H9 (cell line): Measurements from ENCODE around the gene TMTC3. TPM values are rescaled to one million over a fixed set of nuclear protein-coding genes. Genes with fewer than 3 reads are reported as not detected.

ENCODE experiments used
- DNase-seq: peaks from one replicate; pipeline ENCODE4 v3.0.0-alpha.2; 2017
- H2AFZ ChIP-seq: one replicate; pipeline ENCODE4 v1.6.1; 2013; ENCODE audit warnings: mild to moderate bottlenecking, low read length, control low read depth, moderate library complexity
- H2AK5ac ChIP-seq: 2 replicates; pipeline ENCODE4 v1.6.1; 2013; ENCODE audit warnings: low read length, control low read depth, mixed read lengths; ENCODE audit not compliant: insufficient read length
- H2BK120ac ChIP-seq: one replicate; pipeline ENCODE4 v1.6.1; 2013; ENCODE audit warnings: low read depth, mild to moderate bottlenecking, low read length, control low read depth, inconsistent platforms; ENCODE audit not compliant: poor library complexity, severe bottlenecking
- H2BK12ac ChIP-seq: 2 replicates; pipeline ENCODE4 v1.6.1; 2013; ENCODE audit warnings: low read length, control low read depth, mixed read lengths, low read depth; ENCODE audit not compliant: insufficient read length
- H2BK15ac ChIP-seq: 2 replicates; pipeline ENCODE4 v1.6.1; 2013; ENCODE audit warnings: low read depth, low read length, control low read depth
- H2BK20ac ChIP-seq: one replicate; pipeline ENCODE4 v1.6.1; 2013; ENCODE audit warnings: low read depth, mild to moderate bottlenecking, low read length, control low read depth, inconsistent platforms; ENCODE audit not compliant: poor library complexity, severe bottlenecking
- H2BK5ac ChIP-seq: 2 replicates; pipeline ENCODE4 v1.6.1; 2013; ENCODE audit warnings: low read length, control low read depth, mixed read lengths; ENCODE audit not compliant: insufficient read length
- H3K14ac ChIP-seq: 2 replicates; pipeline ENCODE4 v1.6.1; 2013; ENCODE audit warnings: low read length, control low read depth; ENCODE audit not compliant: insufficient read depth
- H3K18ac ChIP-seq: 2 replicates; pipeline ENCODE4 v1.6.1; 2013; ENCODE audit warnings: low read depth, mild to moderate bottlenecking, mixed read lengths, low read length, control low read depth; ENCODE audit not compliant: insufficient read length
- H3K23ac ChIP-seq: 2 replicates; pipeline ENCODE4 v1.6.1; 2013; ENCODE audit warnings: low read length, control low read depth, mixed read lengths, low read depth; ENCODE audit not compliant: insufficient read length
- H3K23me2 ChIP-seq: 2 replicates; pipeline ENCODE4 v1.6.1; 2013; ENCODE audit warnings: low read depth, mild to moderate bottlenecking, mixed read lengths, low read length, control low read depth; ENCODE audit not compliant: insufficient read length, poor library complexity, severe bottlenecking
- H3K27ac ChIP-seq: 2 replicates; pipeline ENCODE4 v1.5.1; 2013; ENCODE audit warnings: low read length, control low read depth, mixed read lengths, low read depth; ENCODE audit not compliant: insufficient read length
- H3K27me3 ChIP-seq: 2 replicates; pipeline ENCODE4 v1.6.1; 2013; ENCODE audit warnings: low read length, control low read depth, inconsistent platforms; ENCODE audit not compliant: insufficient read depth
- H3K4ac ChIP-seq: 2 replicates; pipeline ENCODE4 v1.6.1; 2013; ENCODE audit warnings: low read depth, mild to moderate bottlenecking, control low read depth, inconsistent platforms, low read length, moderate library complexity
- H3K4me1 ChIP-seq: 2 replicates; pipeline ENCODE4 v1.6.1; 2013; ENCODE audit warnings: low read length, control low read depth, inconsistent platforms; ENCODE audit not compliant: insufficient read depth
- H3K4me2 ChIP-seq: 2 replicates; pipeline ENCODE4 v1.6.1; 2013; ENCODE audit warnings: low read length, control low read depth, mixed read lengths; ENCODE audit not compliant: insufficient read length, insufficient read depth
- H3K56ac ChIP-seq: 2 replicates; pipeline ENCODE4 v1.6.1; 2013; ENCODE audit warnings: low read depth, mild to moderate bottlenecking, mixed read lengths, low read length, control low read depth; ENCODE audit not compliant: insufficient read length
- H3K79me1 ChIP-seq: 2 replicates; pipeline ENCODE4 v1.6.1; 2013; ENCODE audit warnings: low read depth, mild to moderate bottlenecking, moderate library complexity, low read length, control low read depth, inconsistent platforms; ENCODE audit not compliant: insufficient read depth, poor library complexity, severe bottlenecking
- H3K79me2 ChIP-seq: 2 replicates; pipeline ENCODE4 v1.6.1; 2013; ENCODE audit warnings: low read length, control low read depth, inconsistent platforms; ENCODE audit not compliant: insufficient read depth
- H3K9ac ChIP-seq: 2 replicates; pipeline ENCODE4 v1.6.1; 2013; ENCODE audit warnings: low read length, control low read depth, mixed read lengths; ENCODE audit not compliant: insufficient read length; ENCODE audit errors: extremely low read depth
- H3K9me3 ChIP-seq: one replicate; pipeline ENCODE4 v1.6.1; 2013; ENCODE audit warnings: low read depth, low read length, inconsistent platforms; ENCODE audit not compliant: control insufficient read depth
- H3T11ph ChIP-seq: one replicate; pipeline ENCODE4 v1.6.1; 2013; ENCODE audit warnings: mild to moderate bottlenecking, low read length, control low read depth, inconsistent platforms
- H4K20me1 ChIP-seq: one replicate; pipeline ENCODE4 v1.6.1; 2013; ENCODE audit not compliant: control insufficient read depth, insufficient read length, insufficient read depth
- H4K5ac ChIP-seq: 2 replicates; pipeline ENCODE4 v1.6.1; 2013; ENCODE audit warnings: low read depth, mild to moderate bottlenecking, mixed read lengths, low read length, control low read depth; ENCODE audit not compliant: insufficient read length
- H4K8ac ChIP-seq: replicated peaks from 2 replicates; pipeline ENCODE4 v1.6.1; 2013; ENCODE audit warnings: low read length, control low read depth, mixed read lengths, low read depth; ENCODE audit not compliant: insufficient read length
- H4K91ac ChIP-seq: 2 replicates; pipeline ENCODE4 v1.6.1; 2013; ENCODE audit warnings: low read depth, mild to moderate bottlenecking, moderate library complexity, mixed read lengths, low read length, control low read depth; ENCODE audit not compliant: insufficient read length
- H3K27ac Mint-ChIP-seq, 3 experiments: 2 replicates in 2 of 3; 3 replicates in 1 of 3; pipeline ENCODE4 v1.8.0; 2020 to 2021; ENCODE audit warnings: mixed read lengths in 3 of 3, mild to moderate bottlenecking in 1 of 3, moderate library complexity in 1 of 3
- H3K27me3 Mint-ChIP-seq: 2 replicates; pipeline ENCODE4 v1.8.0; 2021; ENCODE audit warnings: low read depth, mild to moderate bottlenecking, moderate library complexity, mixed read lengths
- H3K36me3 Mint-ChIP-seq, 3 experiments: 2 replicates in 2 of 3; 3 replicates in 1 of 3; pipeline ENCODE4 v1.8.0; 2020 to 2021; ENCODE audit warnings: low read depth in 3 of 3, mixed read lengths in 3 of 3; ENCODE audit not compliant: insufficient read depth in 1 of 3
- H3K4me1 Mint-ChIP-seq, 2 experiments: 2 replicates each; pipeline ENCODE4 v1.8.0; 2020; ENCODE audit warnings: mixed read lengths in 2 of 2
- H3K4me3 Mint-ChIP-seq, 2 experiments: 2 replicates in 1 of 2; 3 replicates in 1 of 2; pipeline ENCODE4 v1.8.0; 2020 to 2021; ENCODE audit warnings: mild to moderate bottlenecking in 2 of 2, mixed read lengths in 2 of 2, moderate library complexity in 1 of 2
- H3K9me3 Mint-ChIP-seq, 2 experiments: 2 replicates in 1 of 2; 3 replicates in 1 of 2; pipeline ENCODE4 v1.8.0; 2020; ENCODE audit warnings: mild to moderate bottlenecking in 2 of 2, mixed read lengths in 2 of 2, moderate library complexity in 1 of 2
- WGBS: extraction: QIAGEN DNeasy Blood & Tissue Kit; methylation state at CpG from one replicate; pipeline ENCODE4 v1.1.7; 2013; ENCODE audit warnings: missing lambda C conversion rate, low lambda C conversion rate, mixed read lengths; ENCODE audit not compliant: insufficient read length; ENCODE audit errors: extremely low coverage; 5-methylcytosine and 5-hydroxymethylcytosine counted together
- total RNA-seq: library from RNA; stranded (reverse); gene quantifications from 2 replicates; pipeline ENCODE4 v1.2.1, GENCODE V29; 2021
- TF ChIP-seq, protein P1 (sequence below): fragments of 200-600 bp; sonication (generic); conservative IDR thresholded peaks from 3 replicates; pipeline ENCODE4 v1.8.0; 2021; ENCODE audit warnings: antibody characterized with exemption, mild to moderate bottlenecking

Gene TMTC3
- total RNA-seq, 1 experiment from 2014 or later: 37.7 TPM

GRCh38 chr12:88185279-88185678 is 43.2 kb downstream of the TMTC3 start:
- Histone ChIP-seq H3T11ph (no peak overlapping the region), H2BK120ac (no peak overlapping the region), H4K8ac (no peak overlapping the region), H3K56ac (no peak overlapping the region), H3K18ac (no peak overlapping the region), H3K79me2 (no peaks in the 10 kb centered on the region), H3K4ac (no peak overlapping the region), H2BK15ac (no peak overlapping the region), H2BK12ac (no peak overlapping the region), H4K5ac (no peak overlapping the region), H3K23ac (no peak overlapping the region), H3K9me3 (no peaks in the 10 kb centered on the region), H3K4me1 (no peaks in the 10 kb centered on the region), H3K9ac (no peak overlapping the region), H3K27ac (no peak overlapping the region), H2AK5ac (no peak overlapping the region), H2BK20ac (no peak overlapping the region), H2BK5ac (no peak overlapping the region), H3K4me2 (no peak overlapping the region), H3K27me3 (no peaks in the 10 kb centered on the region), H3K79me1 (no peaks in the 10 kb centered on the region), H3K14ac (no peak overlapping the region), H2AFZ (no peak overlapping the region), H4K91ac (no peak overlapping the region), H4K20me1 (no peaks in the 10 kb centered on the region), H3K23me2 (no peaks in the 10 kb centered on the region)
- Mint-ChIP-seq H3K27ac (no peak overlapping the region), H3K36me3 (peaks cover 22 to 33% (median 23%) of the 10 kb centered on the region in 3 experiments), H3K27me3 (no peaks in the 10 kb centered on the region), H3K9me3 (peaks cover 0 to 4% of the 10 kb centered on the region in 2 experiments; a peak in 1 of 5 replicates), H3K4me1 (no peaks in the 10 kb centered on the region), H3K4me3 (no peak overlapping the region)
- DNase-seq: no peak
- no CpG with 5 or more reads among the region's 2 CpGs for WGBS
- TF ChIP-seq, protein P1, sequence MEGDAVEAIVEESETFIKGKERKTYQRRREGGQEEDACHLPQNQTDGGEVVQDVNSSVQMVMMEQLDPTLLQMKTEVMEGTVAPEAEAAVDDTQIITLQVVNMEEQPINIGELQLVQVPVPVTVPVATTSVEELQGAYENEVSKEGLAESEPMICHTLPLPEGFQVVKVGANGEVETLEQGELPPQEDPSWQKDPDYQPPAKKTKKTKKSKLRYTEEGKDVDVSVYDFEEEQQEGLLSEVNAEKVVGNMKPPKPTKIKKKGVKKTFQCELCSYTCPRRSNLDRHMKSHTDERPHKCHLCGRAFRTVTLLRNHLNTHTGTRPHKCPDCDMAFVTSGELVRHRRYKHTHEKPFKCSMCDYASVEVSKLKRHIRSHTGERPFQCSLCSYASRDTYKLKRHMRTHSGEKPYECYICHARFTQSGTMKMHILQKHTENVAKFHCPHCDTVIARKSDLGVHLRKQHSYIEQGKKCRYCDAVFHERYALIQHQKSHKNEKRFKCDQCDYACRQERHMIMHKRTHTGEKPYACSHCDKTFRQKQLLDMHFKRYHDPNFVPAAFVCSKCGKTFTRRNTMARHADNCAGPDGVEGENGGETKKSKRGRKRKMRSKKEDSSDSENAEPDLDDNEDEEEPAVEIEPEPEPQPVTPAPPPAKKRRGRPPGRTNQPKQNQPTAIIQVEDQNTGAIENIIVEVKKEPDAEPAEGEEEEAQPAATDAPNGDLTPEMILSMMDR: no peak
